Measurements from ENCODE around the gene MORC1.
A peak's percentile ranks its signal among the peaks of the same experiment; 100 is the strongest.

The MORC1 gene

DNA sequence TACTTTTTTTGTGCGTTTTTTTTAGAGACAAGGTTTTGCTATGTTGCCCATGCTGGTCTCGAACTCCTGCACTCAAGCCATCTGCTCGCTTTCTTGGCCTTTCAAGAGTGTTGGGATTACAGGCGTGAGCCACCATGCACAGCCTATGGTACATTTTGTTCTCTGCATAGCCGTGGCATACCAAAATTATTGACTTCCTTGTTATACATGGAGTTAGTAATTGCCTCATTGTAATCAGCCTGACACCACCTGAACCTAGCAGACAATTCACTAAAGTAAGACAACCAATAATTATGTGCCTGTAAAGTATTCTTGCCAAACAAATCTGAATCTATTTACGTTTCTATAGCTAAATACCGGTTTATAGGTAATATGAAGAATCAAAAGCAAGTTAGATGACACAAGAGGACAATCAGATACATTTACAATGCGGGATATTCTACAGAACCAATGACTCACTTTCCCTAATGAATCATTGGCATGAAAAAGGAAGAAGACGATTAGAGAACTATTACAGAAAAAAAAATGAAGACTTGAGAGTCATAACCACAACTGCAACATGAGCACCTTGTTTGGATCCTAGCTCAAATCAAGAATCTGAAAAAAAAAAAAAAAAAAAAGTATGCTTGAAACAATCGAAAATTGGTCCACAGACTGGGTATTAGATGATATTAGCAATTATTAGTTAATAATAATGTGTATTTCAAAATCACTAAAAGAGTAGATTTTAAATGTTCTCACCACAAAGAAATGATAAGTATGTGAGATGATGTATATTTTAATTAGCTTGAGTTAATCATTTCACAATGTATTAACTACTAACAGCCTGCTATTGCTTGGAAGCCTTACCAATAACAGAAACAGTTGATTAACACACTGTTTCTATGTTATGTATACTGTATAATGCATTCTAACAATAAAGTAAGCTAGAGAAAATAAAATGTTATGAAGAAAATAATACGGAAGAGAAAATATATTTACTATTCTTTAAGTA is 171.3 kb downstream of the MORC1 start:
- no peak for DNase-seq (ENCODE audit: low read depth)

DNA sequence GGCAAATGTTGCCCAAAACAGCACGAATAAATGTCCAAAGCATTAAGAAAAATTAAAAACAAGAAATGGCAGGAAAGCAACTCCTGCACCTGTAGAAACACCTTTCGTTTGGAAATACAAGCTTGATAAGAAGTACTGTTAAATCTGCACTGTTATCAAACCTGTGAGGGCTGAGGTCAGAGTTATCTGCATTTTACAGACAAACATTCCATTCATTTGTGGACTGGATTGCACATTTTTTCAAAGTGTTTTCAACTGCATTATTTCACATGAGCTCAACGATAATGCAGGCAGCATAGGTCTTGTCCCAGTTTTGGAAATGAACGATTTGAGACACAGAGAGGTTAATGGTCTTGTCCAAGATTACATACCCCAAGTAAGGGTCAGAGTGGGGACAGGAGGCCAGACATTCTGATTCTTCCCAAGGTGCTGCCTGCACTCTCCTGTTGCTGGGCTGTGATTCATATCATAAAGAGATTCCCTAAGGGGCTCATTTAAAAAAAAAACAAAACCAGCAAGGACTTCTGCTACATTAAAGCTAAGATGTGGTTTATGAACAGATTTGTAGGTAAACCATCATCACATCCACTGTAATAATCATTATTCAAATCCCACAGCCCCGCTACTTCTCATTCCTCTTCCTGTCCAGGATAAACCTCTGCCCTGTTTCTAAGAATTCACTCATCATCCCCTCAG is 177.2 kb downstream of the MORC1 start:
- DNase-seq (ENCODE audit: low read depth): no peak

- DNase-seq (ENCODE audit: low read depth): no peak
Measured at GRCh38 chr3:108940166-108940565, 177.8 kb downstream of the MORC1 start.

GRCh38 chr3:108936924-108937689 is 180.8 kb downstream of the MORC1 start:
- DNase-seq (ENCODE audit: low read depth): no peak

DNA sequence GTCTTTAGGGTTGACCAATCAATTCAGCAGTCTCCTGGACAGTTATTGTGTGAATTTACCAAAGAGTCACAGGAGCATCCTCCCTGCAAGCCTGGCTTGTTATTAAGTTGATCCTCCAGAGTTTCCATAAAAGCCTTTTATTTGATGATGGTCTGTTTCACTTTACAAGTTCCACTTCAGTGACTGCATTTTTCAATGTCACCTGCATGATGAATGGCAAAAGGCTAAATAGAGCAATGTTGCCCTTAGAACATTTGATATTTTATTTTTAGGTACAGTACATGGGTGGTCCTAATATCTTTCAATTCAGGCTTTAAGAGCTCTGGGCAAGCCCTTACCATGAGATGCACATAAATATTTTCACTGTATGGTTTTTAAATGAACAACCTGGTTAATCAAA is 186.9 kb downstream of the MORC1 start:
- no peak for DNase-seq (ENCODE audit: low read depth)

DNA sequence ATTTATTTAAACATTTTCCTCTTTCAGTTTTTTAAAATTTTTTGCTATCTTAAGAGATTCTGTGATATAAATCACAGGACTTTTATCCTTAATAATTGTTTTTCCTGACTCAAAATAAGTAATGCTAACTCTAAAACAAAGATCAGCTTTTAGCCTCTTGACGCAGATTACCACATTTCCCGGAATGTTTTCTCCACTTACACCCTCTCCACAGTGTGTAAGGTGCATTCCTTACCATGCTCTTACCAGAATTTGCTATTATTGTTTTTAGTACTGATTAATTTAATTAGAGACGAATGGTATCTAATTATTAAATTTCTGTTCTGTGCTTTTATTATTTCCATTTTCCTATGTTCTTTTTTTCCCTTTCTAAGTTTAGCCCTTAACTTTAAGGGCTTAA is 199.1 kb downstream of the MORC1 start:
- no peak for DNase-seq (ENCODE audit: low read depth)

- peak; percentile 49 for DNase-seq (ENCODE audit: low read depth)
Measured at GRCh38 chr3:108914774-108915641, 202.9 kb downstream of the MORC1 start.

- DNase-seq (ENCODE audit: low read depth): no peak
Measured at GRCh38 chr3:108909799-108910198, 208.1 kb downstream of the MORC1 start.
